Measurements from ENCODE around the gene MS4A18.

The MS4A18 gene

DNA sequence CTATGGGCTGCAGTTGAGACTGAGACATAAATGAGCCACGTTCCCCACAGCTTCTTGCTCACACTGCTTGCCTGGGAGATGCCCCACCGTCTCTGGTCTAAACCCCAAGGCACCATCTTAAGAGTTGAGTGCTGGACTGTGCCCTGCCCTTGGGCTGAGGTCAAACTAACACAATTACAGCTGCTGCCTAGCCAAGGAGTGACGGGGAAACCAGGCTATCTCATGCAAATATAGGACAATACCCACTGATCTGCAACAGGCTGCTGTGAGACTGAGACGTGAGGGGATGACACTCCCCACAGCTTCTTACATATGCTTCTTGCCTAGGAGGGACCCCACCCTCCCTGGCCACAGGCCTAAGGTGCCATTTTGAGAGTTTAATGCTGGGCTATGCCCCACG is 32.9 kb upstream of the MS4A18 start:
- Histone ChIP-seq H3K79me2 (ENCODE audit: insufficient read depth, low read length) (no peaks in the 10 kb centered on the region), H3K36me3 (ENCODE audit: insufficient read depth, low read length) (no peaks in the 10 kb centered on the region), H2AFZ (ENCODE audit: low read length) (no peak overlapping the region), H3K9ac (ENCODE audit: low read length) (no peak overlapping the region), H3K9me2 (ENCODE audit: low read depth, low read length) (no peaks in the 10 kb centered on the region), H3F3A (ENCODE audit: insufficient read depth, low read length) (no peaks in the 10 kb centered on the region), H3K4me2 (ENCODE audit: low read length) (no peak overlapping the region), H4K20me1 (ENCODE audit: insufficient read depth, low read length) (no peaks in the 10 kb centered on the region), H3K4me1 (ENCODE audit: insufficient read depth, low read length, severe bottlenecking) (no peaks in the 10 kb centered on the region), H3K27ac (ENCODE audit: low read depth, low read length, poor library complexity, severe bottlenecking) (no peak overlapping the region), H3K4me3 (ENCODE audit: low read depth, low read length, poor library complexity, severe bottlenecking) (no peak overlapping the region), H3K27me3 (ENCODE audit: insufficient read depth, low read length) (no peaks in the 10 kb centered on the region), H3K9me3 (ENCODE audit: low read length) (no peaks in the 10 kb centered on the region)
- TF ChIP-seq, protein P1, sequence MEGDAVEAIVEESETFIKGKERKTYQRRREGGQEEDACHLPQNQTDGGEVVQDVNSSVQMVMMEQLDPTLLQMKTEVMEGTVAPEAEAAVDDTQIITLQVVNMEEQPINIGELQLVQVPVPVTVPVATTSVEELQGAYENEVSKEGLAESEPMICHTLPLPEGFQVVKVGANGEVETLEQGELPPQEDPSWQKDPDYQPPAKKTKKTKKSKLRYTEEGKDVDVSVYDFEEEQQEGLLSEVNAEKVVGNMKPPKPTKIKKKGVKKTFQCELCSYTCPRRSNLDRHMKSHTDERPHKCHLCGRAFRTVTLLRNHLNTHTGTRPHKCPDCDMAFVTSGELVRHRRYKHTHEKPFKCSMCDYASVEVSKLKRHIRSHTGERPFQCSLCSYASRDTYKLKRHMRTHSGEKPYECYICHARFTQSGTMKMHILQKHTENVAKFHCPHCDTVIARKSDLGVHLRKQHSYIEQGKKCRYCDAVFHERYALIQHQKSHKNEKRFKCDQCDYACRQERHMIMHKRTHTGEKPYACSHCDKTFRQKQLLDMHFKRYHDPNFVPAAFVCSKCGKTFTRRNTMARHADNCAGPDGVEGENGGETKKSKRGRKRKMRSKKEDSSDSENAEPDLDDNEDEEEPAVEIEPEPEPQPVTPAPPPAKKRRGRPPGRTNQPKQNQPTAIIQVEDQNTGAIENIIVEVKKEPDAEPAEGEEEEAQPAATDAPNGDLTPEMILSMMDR (IDR thresholded peaks at IDR 0.05; ENCODE audit: low read length), result no peak
- TF ChIP-seq EZH2 (IDR thresholded peaks at IDR 0.05; ENCODE audit: borderline replicate concordance, low read length), result no peak

- Histone ChIP-seq H4K20me1 (ENCODE audit: insufficient read depth, low read length) (no peaks in the 10 kb centered on the region), H3K9me3 (ENCODE audit: low read length) (no peaks in the 10 kb centered on the region), H3F3A (ENCODE audit: insufficient read depth, low read length) (no peaks in the 10 kb centered on the region), H3K36me3 (ENCODE audit: insufficient read depth, low read length) (no peaks in the 10 kb centered on the region), H3K9me2 (ENCODE audit: low read depth, low read length) (no peaks in the 10 kb centered on the region), H3K4me3 (ENCODE audit: low read depth, low read length, poor library complexity, severe bottlenecking) (no peak within 1 kb of the TSS), H3K79me2 (ENCODE audit: insufficient read depth, low read length) (no peaks in the 10 kb centered on the region), H3K4me1 (ENCODE audit: insufficient read depth, low read length, severe bottlenecking) (no peaks in the 10 kb centered on the region), H3K27me3 (ENCODE audit: insufficient read depth, low read length) (no peaks in the 10 kb centered on the region), H3K4me2 (ENCODE audit: low read length) (no peak within 1 kb of the TSS), H2AFZ (ENCODE audit: low read length) (no peak within 1 kb of the TSS), H3K9ac (ENCODE audit: low read length) (no peak within 1 kb of the TSS), H3K27ac (ENCODE audit: low read depth, low read length, poor library complexity, severe bottlenecking) (no peak within 1 kb of the TSS)
- TF ChIP-seq, protein P1 (IDR thresholded peaks at IDR 0.05; ENCODE audit: low read length), result no peak
- no peak for TF ChIP-seq EZH2 (IDR thresholded peaks at IDR 0.05; ENCODE audit: borderline replicate concordance, low read length)
Observed at GRCh38 chr11:60699284-60699691, 25.2 kb upstream of the MS4A18 start, which contains the start of gene MS4A8. MS4A8 (plus strand) TSS chr11:60699612; CDS start chr11:60700861, 1,249 bp downstream.

- no peaks in the 10 kb centered on the region for H3F3A ChIP-seq (ENCODE audit: insufficient read depth, low read length)
- H3K9ac ChIP-seq (ENCODE audit: low read length), result no peak overlapping the region
- H3K4me3 ChIP-seq (ENCODE audit: low read depth, low read length, poor library complexity, severe bottlenecking), result no peak overlapping the region
- H3K9me2 ChIP-seq (ENCODE audit: low read depth, low read length), result no peaks in the 10 kb centered on the region
- H3K27me3 ChIP-seq (ENCODE audit: insufficient read depth, low read length), result no peaks in the 10 kb centered on the region
- H3K36me3 ChIP-seq (ENCODE audit: insufficient read depth, low read length), result no peaks in the 10 kb centered on the region
- H4K20me1 ChIP-seq (ENCODE audit: insufficient read depth, low read length), result no peaks in the 10 kb centered on the region
- H3K4me2 ChIP-seq (ENCODE audit: low read length), result no peak overlapping the region
- H3K79me2 ChIP-seq (ENCODE audit: insufficient read depth, low read length), result no peaks in the 10 kb centered on the region
- no peak overlapping the region for H3K27ac ChIP-seq (ENCODE audit: low read depth, low read length, poor library complexity, severe bottlenecking)
- no peaks in the 10 kb centered on the region for H3K4me1 ChIP-seq (ENCODE audit: insufficient read depth, low read length, severe bottlenecking)
- no peaks in the 10 kb centered on the region for H3K9me3 ChIP-seq (ENCODE audit: low read length)
- no peak for TF ChIP-seq EZH2 (IDR thresholded peaks at IDR 0.05; ENCODE audit: borderline replicate concordance, low read length)
- TF ChIP-seq, protein P1 (IDR thresholded peaks at IDR 0.05; ENCODE audit: low read length), result no peak
- no peak overlapping the region for H2AFZ ChIP-seq (ENCODE audit: low read length)
Observed at GRCh38 chr11:60699936-60700335, 24.6 kb upstream of the MS4A18 start.

All from OCI-LY1 (cell line).